ENCODE measurements around the gene CA10.

The CA10 gene

DNA sequence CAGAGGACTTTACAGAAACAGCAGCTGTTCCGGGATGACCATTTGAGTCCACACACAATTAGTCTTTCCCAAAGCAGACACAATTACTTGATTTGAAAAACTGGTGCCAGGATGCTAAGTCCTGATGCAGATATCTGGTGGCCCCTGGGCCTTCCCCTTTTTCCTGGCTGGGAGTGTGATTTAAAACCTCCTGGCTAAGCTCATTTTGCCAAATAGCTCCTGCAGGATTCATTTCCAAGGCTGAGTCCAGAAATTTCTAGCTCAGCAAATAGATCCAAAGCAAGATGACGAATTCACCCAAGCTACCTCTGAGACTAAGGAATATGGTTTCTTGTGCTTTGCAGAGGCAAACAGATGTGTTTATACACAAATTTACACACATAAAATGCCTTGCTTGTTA lies 422.2 kb downstream of the CA10 start:
- no peaks in the 10 kb centered on the region for H3K27me3 ChIP-seq (ENCODE audit: insufficient read depth, poor library complexity, severe bottlenecking)
- TF ChIP-seq, protein P1, sequence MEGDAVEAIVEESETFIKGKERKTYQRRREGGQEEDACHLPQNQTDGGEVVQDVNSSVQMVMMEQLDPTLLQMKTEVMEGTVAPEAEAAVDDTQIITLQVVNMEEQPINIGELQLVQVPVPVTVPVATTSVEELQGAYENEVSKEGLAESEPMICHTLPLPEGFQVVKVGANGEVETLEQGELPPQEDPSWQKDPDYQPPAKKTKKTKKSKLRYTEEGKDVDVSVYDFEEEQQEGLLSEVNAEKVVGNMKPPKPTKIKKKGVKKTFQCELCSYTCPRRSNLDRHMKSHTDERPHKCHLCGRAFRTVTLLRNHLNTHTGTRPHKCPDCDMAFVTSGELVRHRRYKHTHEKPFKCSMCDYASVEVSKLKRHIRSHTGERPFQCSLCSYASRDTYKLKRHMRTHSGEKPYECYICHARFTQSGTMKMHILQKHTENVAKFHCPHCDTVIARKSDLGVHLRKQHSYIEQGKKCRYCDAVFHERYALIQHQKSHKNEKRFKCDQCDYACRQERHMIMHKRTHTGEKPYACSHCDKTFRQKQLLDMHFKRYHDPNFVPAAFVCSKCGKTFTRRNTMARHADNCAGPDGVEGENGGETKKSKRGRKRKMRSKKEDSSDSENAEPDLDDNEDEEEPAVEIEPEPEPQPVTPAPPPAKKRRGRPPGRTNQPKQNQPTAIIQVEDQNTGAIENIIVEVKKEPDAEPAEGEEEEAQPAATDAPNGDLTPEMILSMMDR (IDR thresholded peaks at IDR 0.05; ENCODE audit: insufficient read depth, low read length): no peak
- TF ChIP-seq, protein P2, sequence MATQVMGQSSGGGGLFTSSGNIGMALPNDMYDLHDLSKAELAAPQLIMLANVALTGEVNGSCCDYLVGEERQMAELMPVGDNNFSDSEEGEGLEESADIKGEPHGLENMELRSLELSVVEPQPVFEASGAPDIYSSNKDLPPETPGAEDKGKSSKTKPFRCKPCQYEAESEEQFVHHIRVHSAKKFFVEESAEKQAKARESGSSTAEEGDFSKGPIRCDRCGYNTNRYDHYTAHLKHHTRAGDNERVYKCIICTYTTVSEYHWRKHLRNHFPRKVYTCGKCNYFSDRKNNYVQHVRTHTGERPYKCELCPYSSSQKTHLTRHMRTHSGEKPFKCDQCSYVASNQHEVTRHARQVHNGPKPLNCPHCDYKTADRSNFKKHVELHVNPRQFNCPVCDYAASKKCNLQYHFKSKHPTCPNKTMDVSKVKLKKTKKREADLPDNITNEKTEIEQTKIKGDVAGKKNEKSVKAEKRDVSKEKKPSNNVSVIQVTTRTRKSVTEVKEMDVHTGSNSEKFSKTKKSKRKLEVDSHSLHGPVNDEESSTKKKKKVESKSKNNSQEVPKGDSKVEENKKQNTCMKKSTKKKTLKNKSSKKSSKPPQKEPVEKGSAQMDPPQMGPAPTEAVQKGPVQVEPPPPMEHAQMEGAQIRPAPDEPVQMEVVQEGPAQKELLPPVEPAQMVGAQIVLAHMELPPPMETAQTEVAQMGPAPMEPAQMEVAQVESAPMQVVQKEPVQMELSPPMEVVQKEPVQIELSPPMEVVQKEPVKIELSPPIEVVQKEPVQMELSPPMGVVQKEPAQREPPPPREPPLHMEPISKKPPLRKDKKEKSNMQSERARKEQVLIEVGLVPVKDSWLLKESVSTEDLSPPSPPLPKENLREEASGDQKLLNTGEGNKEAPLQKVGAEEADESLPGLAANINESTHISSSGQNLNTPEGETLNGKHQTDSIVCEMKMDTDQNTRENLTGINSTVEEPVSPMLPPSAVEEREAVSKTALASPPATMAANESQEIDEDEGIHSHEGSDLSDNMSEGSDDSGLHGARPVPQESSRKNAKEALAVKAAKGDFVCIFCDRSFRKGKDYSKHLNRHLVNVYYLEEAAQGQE (IDR thresholded peaks at IDR 0.05; ENCODE audit: insufficient replicate concordance, low read depth): no peak
- TF ChIP-seq SPI1 (IDR thresholded peaks at IDR 0.05; ENCODE audit: borderline replicate concordance, low read depth) (no peak), POLR2AphosphoS5 (IDR thresholded peaks at IDR 0.05; ENCODE audit: low read depth) (no peak)
- no peak overlapping the region for H3K4me3 ChIP-seq (replicated peaks; ENCODE audit: insufficient read depth, low read length)
- DNase-seq (ENCODE audit: low read depth in 1 of 2, low spot score in 1 of 2): no peak
- no peak overlapping the region for H3K27ac ChIP-seq (replicated peaks)

DNA sequence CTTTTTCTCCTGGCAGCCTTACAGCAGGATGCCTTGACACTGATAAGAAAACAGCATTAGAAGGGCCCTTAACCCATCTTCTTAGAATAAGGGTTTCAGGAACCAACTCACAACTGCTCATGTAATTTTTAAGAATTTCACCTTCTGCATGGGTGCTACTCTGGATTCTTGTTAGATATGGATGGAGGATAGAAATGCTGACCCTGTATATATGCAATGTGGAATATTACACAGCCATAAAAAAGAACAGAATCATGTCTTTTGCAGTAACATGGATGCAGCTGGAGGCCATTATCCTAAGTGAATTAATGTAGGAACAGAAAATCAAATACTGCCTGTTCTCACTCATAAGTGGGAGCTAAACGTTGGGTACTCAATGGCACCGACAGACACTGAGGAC lies 423.5 kb downstream of the CA10 start:
- no peaks in the 10 kb centered on the region for H3K27me3 ChIP-seq (ENCODE audit: insufficient read depth, poor library complexity, severe bottlenecking)
- DNase-seq (ENCODE audit: low read depth in 1 of 2, low spot score in 1 of 2): no peak
- H3K4me3 ChIP-seq (replicated peaks; ENCODE audit: insufficient read depth, low read length): no peak overlapping the region
- no peak overlapping the region for H3K27ac ChIP-seq (replicated peaks)
- no peak for TF ChIP-seq GABPA (IDR thresholded peaks at IDR 0.05; ENCODE audit: low read depth)
- TF ChIP-seq POLR2AphosphoS5 (IDR thresholded peaks at IDR 0.05; ENCODE audit: low read depth): no peak
- TF ChIP-seq, protein P1 (IDR thresholded peaks at IDR 0.05; ENCODE audit: insufficient read depth, low read length): no peak
- no peak for TF ChIP-seq SPI1 (IDR thresholded peaks at IDR 0.05; ENCODE audit: borderline replicate concordance, low read depth)

- Histone ChIP-seq H3K27me3 (ENCODE audit: insufficient read depth, poor library complexity, severe bottlenecking) (no peaks in the 10 kb centered on the region), H3K27ac (replicated peaks) (no peak overlapping the region), H3K4me3 (replicated peaks; ENCODE audit: insufficient read depth, low read length) (no peak overlapping the region)
- no peak for DNase-seq (ENCODE audit: low read depth in 1 of 2, low spot score in 1 of 2)
- TF ChIP-seq SPI1 (IDR thresholded peaks at IDR 0.05; ENCODE audit: borderline replicate concordance, low read depth) (no peak), GABPA (IDR thresholded peaks at IDR 0.05; ENCODE audit: low read depth) (no peak)
- TF ChIP-seq, protein P1 (IDR thresholded peaks at IDR 0.05; ENCODE audit: insufficient read depth, low read length): no peak
Observed at GRCh38 chr17:51734462-51734861, 424.1 kb downstream of the CA10 start.

DNA sequence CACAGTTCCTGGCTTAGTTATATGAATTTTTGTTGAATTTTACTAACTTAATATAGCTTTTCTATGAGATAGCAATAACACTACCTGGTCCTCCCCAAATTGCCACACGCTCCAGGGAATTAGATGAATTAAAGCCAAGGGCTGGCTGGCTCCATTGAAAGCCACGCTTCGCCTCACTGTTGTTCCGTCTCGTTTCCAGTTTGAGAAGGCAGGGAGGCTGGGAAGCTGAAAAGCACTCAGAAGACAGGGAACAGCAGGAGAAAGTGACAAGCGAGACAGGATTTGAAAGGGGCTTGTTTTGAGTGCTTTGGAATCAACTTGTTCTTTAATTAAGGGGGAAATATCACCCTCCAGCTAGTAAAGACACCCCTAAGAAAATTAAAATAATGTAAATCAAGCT lies 425.3 kb downstream of the CA10 start:
- Histone ChIP-seq H3K27ac (replicated peaks) (no peak overlapping the region), H3K27me3 (ENCODE audit: insufficient read depth, poor library complexity, severe bottlenecking) (no peaks in the 10 kb centered on the region), H3K4me3 (replicated peaks; ENCODE audit: insufficient read depth, low read length) (no peak overlapping the region)
- no peak for DNase-seq (ENCODE audit: low read depth in 1 of 2, low spot score in 1 of 2)
- TF ChIP-seq, protein P2 (IDR thresholded peaks at IDR 0.05; ENCODE audit: insufficient replicate concordance, low read depth): no peak
- TF ChIP-seq, protein P1 (IDR thresholded peaks at IDR 0.05; ENCODE audit: insufficient read depth, low read length): no peak
- TF ChIP-seq GABPA (IDR thresholded peaks at IDR 0.05; ENCODE audit: low read depth): no peak

All from HL-60 (cell line).